H1 (cell line): Measurements from ENCODE around the gene BGN. TPM values are rescaled to one million over a fixed set of nuclear protein-coding genes. Genes with fewer than 3 reads are reported as not detected.

Experiments used
- CBX5 ChIP-seq: fragments of 300-800, 300-1000 bp; sonication (generic); IDR thresholded peaks from 2 replicates; pipeline ENCODE4 v1.7.1; 2016; ENCODE audit warnings: antibody characterized with exemption, low read length, low read depth
- GTF2F1 ChIP-seq: IDR thresholded peaks from 2 replicates; pipeline ENCODE4 v1.6.1; 2012; ENCODE audit warnings: low read depth, low read length, improper control_type of control experiment, borderline replicate concordance
- RFX5 ChIP-seq: IDR thresholded peaks from 2 replicates; pipeline ENCODE4 v1.6.1; 2011; ENCODE audit warnings: low read depth, low read length, improper control_type of control experiment, borderline replicate concordance
- RXRA ChIP-seq: IDR thresholded peaks from 2 replicates; pipeline ENCODE4 v1.6.1; 2011; ENCODE audit warnings: low read depth, mild to moderate bottlenecking, low read length, moderate library complexity; ENCODE audit not compliant: insufficient read depth
- SIX5 ChIP-seq: IDR thresholded peaks from 2 replicates; pipeline ENCODE4 v1.6.1; 2011; ENCODE audit warnings: mild to moderate bottlenecking, low read depth, low read length
- polyA plus RNA-seq, 7 experiments: library from polyadenylated mRNA; depleted of rRNA in 3 of 7; stranded (reverse) in 5 of 7; unstranded in 2 of 7; fragments of >200 nt in 5 of 7; fragments of 200-250 nt in 2 of 7; gene quantifications; 1 replicate in 5 of 7; 2 replicates in 1 of 7; 4 replicates in 1 of 7; pipeline versions ENCODE4 v1.2.1 to v1.2.3, GENCODE V29; 2011 to 2013; ENCODE audit warnings: missing spikeins in 2 of 7, mixed read lengths in 2 of 7
- total RNA-seq: library from RNA; stranded (reverse); fragmentation: NEBNext Ultra II Directional; extraction: Animal tissue kit (Norgen Biotek cat#: 25700); gene quantifications from 2 replicates; pipeline ENCODE4 v1.2.1, GENCODE V29; 2021

The BGN gene
- total and polyA plus RNA-seq, 2 of the 8 experiments (the other 6 are each of a cell fraction or from before 2014, with no cell fraction given): 1.8 to 2.4 TPM

- TF ChIP-seq GTF2F1 (no peak), SIX5 (no peak), RXRA (no peak), RFX5 (no peak), CBX5 (no peak)
- TF ChIP-seq, all 59 proteins: peak for 0
These were observed 38.1 kb upstream of the BGN start (continued) for GRCh38 chrX:153456704-153457103.
